GM13977 (cell line): Measurements from ENCODE around the gene LIN7B.
A peak's percentile ranks its signal among the peaks of the same experiment; 100 is the strongest.

Source experiments
- DNase-seq: peaks from one replicate; pipeline ENCODE4 v3.0.0; 2012; ENCODE audit warnings: low spot score
- in situ Hi-C: fragments of 300-500 bp; cut with MboI; formaldehyde crosslinking; loops from one replicate; pipeline ENCODE4 v1.12.0; 2022; ENCODE audit warnings: low sequenced_read_pairs, low pct_unique_long_range_greater_than_20kb, mixed read lengths, inconsistent platforms; ENCODE audit not compliant: unreplicated experiment
- TF ChIP-seq, protein P1 (sequence below): IDR thresholded peaks from 2 replicates; pipeline ENCODE4 v1.5.1; 2012; ENCODE audit warnings: mild to moderate bottlenecking, control low read depth; ENCODE audit not compliant: insufficient read depth; ENCODE audit errors: extremely low read depth, missing control alignments

Gene LIN7B

GRCh38 chr19:49113762-49114629, at the start of gene LIN7B:
Gene LIN7B, plus strand, starts transcription at chr19:49114370. Its CDS starts 35 bp downstream, at chr19:49114405.
- in situ Hi-C loops, result no loop called here
- DNase-seq, result peak; percentile 96
- TF ChIP-seq, protein P1, sequence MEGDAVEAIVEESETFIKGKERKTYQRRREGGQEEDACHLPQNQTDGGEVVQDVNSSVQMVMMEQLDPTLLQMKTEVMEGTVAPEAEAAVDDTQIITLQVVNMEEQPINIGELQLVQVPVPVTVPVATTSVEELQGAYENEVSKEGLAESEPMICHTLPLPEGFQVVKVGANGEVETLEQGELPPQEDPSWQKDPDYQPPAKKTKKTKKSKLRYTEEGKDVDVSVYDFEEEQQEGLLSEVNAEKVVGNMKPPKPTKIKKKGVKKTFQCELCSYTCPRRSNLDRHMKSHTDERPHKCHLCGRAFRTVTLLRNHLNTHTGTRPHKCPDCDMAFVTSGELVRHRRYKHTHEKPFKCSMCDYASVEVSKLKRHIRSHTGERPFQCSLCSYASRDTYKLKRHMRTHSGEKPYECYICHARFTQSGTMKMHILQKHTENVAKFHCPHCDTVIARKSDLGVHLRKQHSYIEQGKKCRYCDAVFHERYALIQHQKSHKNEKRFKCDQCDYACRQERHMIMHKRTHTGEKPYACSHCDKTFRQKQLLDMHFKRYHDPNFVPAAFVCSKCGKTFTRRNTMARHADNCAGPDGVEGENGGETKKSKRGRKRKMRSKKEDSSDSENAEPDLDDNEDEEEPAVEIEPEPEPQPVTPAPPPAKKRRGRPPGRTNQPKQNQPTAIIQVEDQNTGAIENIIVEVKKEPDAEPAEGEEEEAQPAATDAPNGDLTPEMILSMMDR, result peak; percentile 74

- in situ Hi-C loops, result no loop called here
- TF ChIP-seq, protein P1, result no peak
- no peak for DNase-seq
These were observed 49.2 kb upstream of the LIN7B start, which contains the start of gene NTF4 for GRCh38 chr19:49064768-49065611. Gene NTF4, minus strand, starts transcription at chr19:49064818. Its CDS starts 2,821 bp downstream, at chr19:49061997.

- TF ChIP-seq, protein P1, result no peak
- no peak for DNase-seq
- in situ Hi-C loops, result no loop called here
These were observed 48.2 kb upstream of the LIN7B start for GRCh38 chr19:49065905-49066512.

DNA sequence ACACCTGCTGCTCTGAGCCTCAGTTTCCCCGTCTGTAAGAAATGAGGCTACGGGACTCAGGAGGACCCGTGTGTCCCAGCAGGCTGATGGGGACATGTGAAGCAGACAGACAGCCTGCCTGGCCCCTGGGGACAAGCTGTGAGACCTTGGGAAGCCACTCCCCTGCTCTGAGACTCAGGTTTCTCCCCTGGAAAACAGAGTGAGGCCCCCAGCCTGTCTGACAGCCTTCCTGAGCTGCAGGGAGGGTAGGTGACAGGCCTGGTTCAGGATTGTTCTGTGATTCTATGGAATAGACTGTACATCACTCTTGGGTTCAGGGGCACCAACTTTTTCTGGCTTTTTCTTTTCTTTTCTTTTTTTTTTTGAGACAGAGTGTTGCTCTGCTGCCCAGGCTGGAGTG, 46.6 kb upstream of the LIN7B start:
- in situ Hi-C loops, result no loop called here
- DNase-seq, result no peak
- TF ChIP-seq, protein P1, result no peak

DNA sequence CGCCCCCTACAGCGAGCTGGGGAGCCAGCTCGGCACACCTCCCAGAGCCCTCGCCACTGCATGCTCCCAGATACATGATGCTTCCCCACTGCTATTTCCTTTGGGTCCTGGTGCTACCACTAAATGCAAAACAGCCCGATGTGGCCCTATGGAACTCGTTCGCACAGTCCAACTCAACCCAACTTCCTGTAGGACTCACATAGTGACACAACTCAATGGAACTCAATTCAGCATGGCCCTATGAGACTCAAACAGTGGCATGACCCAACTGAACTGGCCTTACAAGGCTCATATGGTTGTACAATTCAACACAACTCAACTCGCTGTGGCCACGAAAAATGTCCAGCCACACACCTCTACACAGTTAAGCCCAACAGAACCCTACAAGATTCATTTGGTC, 45.1 kb upstream of the LIN7B start:
- in situ Hi-C loops, result no loop called here
- no peak for DNase-seq
- TF ChIP-seq, protein P1, result no peak

GRCh38 chr19:49070416-49070815, 43.8 kb upstream of the LIN7B start:
- TF ChIP-seq, protein P1, result no peak
- in situ Hi-C loops, result no loop called here
- no peak for DNase-seq
